A204.1 (cell line): ENCODE data around the gene CR1L.
"Not testable (repeated sequence)": the region's sequence is repeated elsewhere in the genome, so short reads cannot be mapped to it uniquely, and the experiment has no call there.

Experiments
- FAIRE-seq: peaks from 2 replicates; lab custom pipeline; 2012; peaks lifted over from hg19 to GRCh38; lab: Jason Lieb, UNC

CR1L gene

GRCh38 chr1:207646171-207646570, 1.2 kb downstream of the CR1L start:
- FAIRE-seq: no peak

GRCh38 chr1:207646944-207647579, 2.1 kb downstream of the CR1L start:
- no peak for FAIRE-seq

- no peak for FAIRE-seq
Observed at GRCh38 chr1:207647671-207648333, 2.9 kb downstream of the CR1L start.

GRCh38 chr1:207648334-207649209, 3.6 kb downstream of the CR1L start:
- FAIRE-seq: no peak

- FAIRE-seq: no peak
Observed at GRCh38 chr1:207649210-207649753, 4.3 kb downstream of the CR1L start.

GRCh38 chr1:207649865-207650580, 5.1 kb downstream of the CR1L start:
- FAIRE-seq: no peak

GRCh38 chr1:207651583-207651982, 6.7 kb downstream of the CR1L start:
- no peak for FAIRE-seq

- FAIRE-seq: peak; percentile 87
Observed at GRCh38 chr1:207654320-207654719, 9.4 kb downstream of the CR1L start.

GRCh38 chr1:207658408-207658807, 13.5 kb downstream of the CR1L start:
- no peak for FAIRE-seq

GRCh38 chr1:207658904-207659485, 14.1 kb downstream of the CR1L start:
- FAIRE-seq: no peak

GRCh38 chr1:207659545-207660153, 14.7 kb downstream of the CR1L start:
- no peak for FAIRE-seq

GRCh38 chr1:207661420-207661819, 16.5 kb downstream of the CR1L start:
- FAIRE-seq: not testable (repeated sequence)

GRCh38 chr1:207666342-207666741, 21.4 kb downstream of the CR1L start:
- FAIRE-seq: no peak

- FAIRE-seq: no peak
Observed at GRCh38 chr1:207669528-207670009, 24.6 kb downstream of the CR1L start.

- no peak for FAIRE-seq
Observed at GRCh38 chr1:207670192-207670591, 25.3 kb downstream of the CR1L start.

GRCh38 chr1:207670997-207671396, 26.1 kb downstream of the CR1L start:
- FAIRE-seq: no peak

GRCh38 chr1:207672522-207673130, 27.7 kb downstream of the CR1L start:
- FAIRE-seq: no peak

GRCh38 chr1:207673399-207673798, 28.5 kb downstream of the CR1L start:
- FAIRE-seq: no peak

GRCh38 chr1:207676153-207676552, 31.2 kb downstream of the CR1L start:
- no peak for FAIRE-seq

- FAIRE-seq: not testable (repeated sequence)
Observed at GRCh38 chr1:207680590-207681388, 35.9 kb downstream of the CR1L start.
